Thyroid gland (tissue), 4 donors: ENCODE measurements around the gene DBT. TPM values are rescaled to one million over a fixed set of nuclear protein-coding genes. Genes with fewer than 3 reads are reported as not detected.

Source experiments
- DNase-seq, 2 donors: peaks; one replicate each; pipeline ENCODE4 v3.0.0-alpha.2; 2019
- H3K27ac ChIP-seq, 3 donors: fragments of 200-600 bp; sonication (generic); 1 replicate in 2 of 3; 2 replicates in 1 of 3; pipeline ENCODE4 v1.5.1; 2016 to 2019; ENCODE audit warnings: mild to moderate bottlenecking in 1 of 3, moderate library complexity in 1 of 3
- H3K27me3 ChIP-seq: fragments of 200-600 bp; sonication (generic); one replicate; pipeline ENCODE4 v1.5.1; 2019
- H3K36me3 ChIP-seq, 2 donors: fragments of 200-600 bp; sonication (generic); one replicate each; pipeline ENCODE4 v1.5.1; 2016 to 2019
- H3K4me1 ChIP-seq, 2 donors: fragments of 200-600 bp; sonication (generic); one replicate each; pipeline ENCODE4 v1.5.1; 2017 to 2019
- H3K4me3 ChIP-seq, 3 donors: fragments of 200-600 bp; sonication (generic); replicated peaks in 1 of 3; 1 replicate in 2 of 3; 2 replicates in 1 of 3; pipeline ENCODE4 v1.5.1; 2016; ENCODE audit warnings: mild to moderate bottlenecking in 1 of 3
- H3K9me3 ChIP-seq: fragments of 200-600 bp; sonication (generic); one replicate; pipeline ENCODE4 v1.5.1; 2017
- POLR2A ChIP-seq, 2 donors: fragments of 450-650 bp; IDR thresholded peaks; one replicate each; pipeline ENCODE4 v1.6.1; 2017; ENCODE audit warnings: antibody characterized with exemption in 2 of 2, mild to moderate bottlenecking in 2 of 2, moderate library complexity in 1 of 2
- WGBS, 2 donors: methylation state at CpG; one replicate each; pipeline ENCODE4 v1.1.5; 2017; 5-methylcytosine and 5-hydroxymethylcytosine counted together
- intact Hi-C: fragments of 100-400 bp; cut with DNase I; formaldehyde crosslinking; loops from one replicate; pipeline ENCODE4 v1.15.1; 2023
- microRNA counts, 2 donors: library from miRNA; unstranded; fragments of <30 nt; microRNA quantifications; one replicate each; lab custom pipeline; 2016 to 2017
- microRNA-seq: library from miRNA; unstranded; fragments of <30 nt; microRNA quantifications from one replicate; pipeline ENCODE4, GENCODE V29; 2016
- small RNA-seq: library from RNA; depleted of rRNA; stranded (forward); fragments of <200 nt; gene quantifications from one replicate; pipeline ENCODE3, GENCODE V24; 2016
- total RNA-seq, 4 donors: library from RNA; depleted of rRNA; stranded (reverse); fragments of >200 nt; gene quantifications; one replicate each; pipeline ENCODE4 v1.2.3, GENCODE V29; 2016
- TF ChIP-seq, protein P1 (sequence below), 6 experiments: fragments of 200-600 bp in 3 of 6; fragments of 450-650 bp in 3 of 6; sonication (generic) in 3 of 6; IDR thresholded peaks; one replicate each; pipeline ENCODE4 v1.5.1; 2016 to 2019; ENCODE audit warnings: antibody characterized with exemption in 6 of 6, mild to moderate bottlenecking in 2 of 6, inconsistent platforms in 1 of 6, moderate library complexity in 1 of 6

Gene DBT
- total RNA-seq, 4 donors from 2014 or later, result 9.8 to 14.9 (median 12.1) TPM

DNA sequence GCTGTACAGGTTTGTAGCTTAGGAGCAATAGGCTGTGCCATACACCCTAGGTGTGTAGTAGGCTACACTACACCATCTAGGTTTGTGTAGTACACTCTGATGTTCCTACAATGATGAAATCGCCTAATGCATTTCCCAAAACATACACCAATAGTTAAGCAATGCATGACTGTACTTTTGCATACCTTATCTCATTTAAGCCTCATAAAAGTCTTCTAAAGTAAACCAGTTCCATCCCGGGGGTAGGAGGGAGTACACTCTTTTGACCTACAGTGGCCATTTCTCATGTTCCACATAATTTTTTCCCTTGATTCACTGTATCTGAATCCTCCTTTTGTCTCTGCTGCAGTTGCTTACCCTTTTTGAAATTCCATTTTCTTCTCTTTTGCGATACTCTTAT lies 104.5 kb downstream of the DBT start:
- Histone ChIP-seq H3K9me3 (no peaks in the 10 kb centered on the region), H3K4me3 (no peak overlapping the region), H3K36me3 (peaks cover 52 to 65% of the 10 kb centered on the region in 2 donors), H3K27ac (no peak overlapping the region), H3K27me3 (no peaks in the 10 kb centered on the region), H3K4me1 (no peaks in the 10 kb centered on the region)
- 96 to 97% methylated on average over 3 of the region's 3 CpGs for WGBS, 2 donors
- no peak for TF ChIP-seq POLR2A (IDR thresholded peaks at IDR 0.05)
- TF ChIP-seq, protein P1, sequence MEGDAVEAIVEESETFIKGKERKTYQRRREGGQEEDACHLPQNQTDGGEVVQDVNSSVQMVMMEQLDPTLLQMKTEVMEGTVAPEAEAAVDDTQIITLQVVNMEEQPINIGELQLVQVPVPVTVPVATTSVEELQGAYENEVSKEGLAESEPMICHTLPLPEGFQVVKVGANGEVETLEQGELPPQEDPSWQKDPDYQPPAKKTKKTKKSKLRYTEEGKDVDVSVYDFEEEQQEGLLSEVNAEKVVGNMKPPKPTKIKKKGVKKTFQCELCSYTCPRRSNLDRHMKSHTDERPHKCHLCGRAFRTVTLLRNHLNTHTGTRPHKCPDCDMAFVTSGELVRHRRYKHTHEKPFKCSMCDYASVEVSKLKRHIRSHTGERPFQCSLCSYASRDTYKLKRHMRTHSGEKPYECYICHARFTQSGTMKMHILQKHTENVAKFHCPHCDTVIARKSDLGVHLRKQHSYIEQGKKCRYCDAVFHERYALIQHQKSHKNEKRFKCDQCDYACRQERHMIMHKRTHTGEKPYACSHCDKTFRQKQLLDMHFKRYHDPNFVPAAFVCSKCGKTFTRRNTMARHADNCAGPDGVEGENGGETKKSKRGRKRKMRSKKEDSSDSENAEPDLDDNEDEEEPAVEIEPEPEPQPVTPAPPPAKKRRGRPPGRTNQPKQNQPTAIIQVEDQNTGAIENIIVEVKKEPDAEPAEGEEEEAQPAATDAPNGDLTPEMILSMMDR (IDR thresholded peaks at IDR 0.05), result no peak
- no peak for DNase-seq
- intact Hi-C loops, result no loop called here

DNA sequence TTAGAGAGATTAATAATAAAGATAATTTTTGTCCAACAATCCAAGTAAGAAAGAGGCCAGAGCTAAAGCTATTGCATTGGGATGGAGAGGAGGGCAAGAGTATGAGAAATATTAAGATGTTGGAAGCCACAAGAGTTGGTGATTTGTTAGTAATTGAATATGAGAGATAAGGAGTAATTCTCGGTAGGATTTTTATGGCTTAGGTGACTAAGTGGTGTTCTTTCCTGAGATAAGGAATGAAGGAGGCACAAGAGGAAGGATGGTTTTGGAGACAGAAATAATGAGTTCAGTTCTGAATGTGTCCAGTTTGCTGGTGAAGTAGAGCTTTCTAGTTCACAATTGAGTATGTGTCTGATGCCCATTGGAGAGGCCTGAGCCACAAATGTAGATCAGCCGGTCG lies 107.3 kb downstream of the DBT start:
- WGBS, 2 donors, result 91 to 96% methylated on average over 3 of the region's 3 CpGs
- TF ChIP-seq POLR2A (IDR thresholded peaks at IDR 0.05), result no peak
- TF ChIP-seq, protein P1 (IDR thresholded peaks at IDR 0.05), result no peak
- no peak for DNase-seq

DNA sequence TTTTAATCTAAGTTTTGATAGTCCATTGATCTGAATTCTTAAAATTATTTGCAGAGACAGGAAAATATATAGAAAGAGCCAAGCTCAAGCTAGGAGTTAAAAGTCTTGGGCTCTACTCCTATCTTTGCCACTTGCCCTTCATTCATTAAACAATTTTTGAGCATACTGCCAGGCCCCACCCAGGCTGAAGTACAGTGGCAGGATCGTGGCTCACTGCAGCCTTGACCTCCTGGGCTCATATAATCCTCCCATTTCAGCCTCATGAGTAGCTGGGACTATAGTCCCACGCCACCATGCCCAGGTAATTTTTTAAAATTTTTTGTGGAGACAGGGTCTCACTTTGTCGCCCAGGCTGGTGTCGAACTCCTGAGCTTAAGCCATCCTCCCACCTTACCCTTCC lies 108.4 kb downstream of the DBT start:
- Histone ChIP-seq H3K4me3 (no peak overlapping the region), H3K27ac (no peak overlapping the region), H3K9me3 (no peaks in the 10 kb centered on the region), H3K36me3 (peaks cover 67 to 76% of the 10 kb centered on the region in 2 donors), H3K4me1 (no peaks in the 10 kb centered on the region), H3K27me3 (no peaks in the 10 kb centered on the region)
- TF ChIP-seq, protein P1 (IDR thresholded peaks at IDR 0.05), result no peak
- TF ChIP-seq POLR2A (IDR thresholded peaks at IDR 0.05), result no peak
- no peak for DNase-seq
- intact Hi-C loops, result no loop called here
- 91 to 94% methylated on average over 4 of the region's 4 CpGs for WGBS, 2 donors

More for the DNA sequence above, 107.3 kb downstream of the DBT start:
- Histone ChIP-seq H3K36me3 (peaks cover 70 to 73% of the 10 kb centered on the region in 2 donors), H3K27me3 (no peaks in the 10 kb centered on the region), H3K4me3 (no peak overlapping the region), H3K9me3 (no peaks in the 10 kb centered on the region), H3K4me1 (no peaks in the 10 kb centered on the region), H3K27ac (no peak overlapping the region)
- intact Hi-C loops, result no loop called here

DNA sequence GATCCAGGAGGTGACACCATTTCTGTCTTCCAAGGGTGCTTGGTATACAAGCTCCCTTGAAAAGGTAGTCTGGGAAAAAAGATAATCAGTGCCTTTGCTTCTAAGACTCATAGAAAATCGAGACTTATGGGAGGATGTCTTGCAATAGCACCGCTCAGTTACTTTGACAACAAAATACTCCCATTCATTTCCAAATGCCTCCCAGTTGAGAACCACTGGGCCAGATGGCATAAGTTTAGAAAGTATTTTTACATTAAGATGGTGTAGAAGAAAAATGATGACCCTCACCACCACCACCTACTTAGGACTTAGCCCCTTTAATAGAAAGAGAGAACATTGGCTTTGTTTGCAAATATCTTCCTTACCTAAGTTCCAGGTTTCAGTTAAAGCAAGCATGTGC lies 112.0 kb downstream of the DBT start:
- Histone ChIP-seq H3K27ac (no peak overlapping the region), H3K9me3 (no peaks in the 10 kb centered on the region), H3K27me3 (no peaks in the 10 kb centered on the region), H3K4me1 (peaks cover 4 to 9% of the 10 kb centered on the region in 2 donors), H3K36me3 (peaks cover 37 to 47% of the 10 kb centered on the region in 2 donors), H3K4me3 (no peak overlapping the region)
- TF ChIP-seq, protein P1 (IDR thresholded peaks at IDR 0.05), result no peak
- TF ChIP-seq POLR2A (IDR thresholded peaks at IDR 0.05), result no peak
- no peak for DNase-seq
- WGBS, 2 donors, result 97 to 100% methylated on average over 2 of the region's 2 CpGs
- intact Hi-C loops, result loop anchor here (10.0 kb wide), 2 partner anchors 127 to 227 kb away; partner anchors contain the start of gene RTCA

MicroRNAs within 50 kb of the gene (microRNA counts, 767-probe panel; counts per million panel counts)
- microRNA hsa-miR-553 (lab: Ali Mortazavi, UCI), result 0 counts per million in 2 donors

Small RNA genes within 50 kb of the gene (microRNA-seq; reads per million reads assigned to microRNA genes)
- not detected for gene MIR553

Small RNA genes within 50 kb of the gene (small RNA-seq; reads per million reads assigned to genes)
- gene AL445928.1 (not detected), gene MIR553 (not detected), gene RPL23AP90 (not detected)

Other genes starting within 250 kb of the DBT start
- 1 to 10 TPM; 2.6 to 4.6 (median 3.5) TPM for gene SASS6, start 116.9 kb downstream of the DBT start, total RNA-seq
- 10 to 100 TPM; 27.6 to 39.5 (median 36.1) TPM for gene TRMT13, start 116.7 kb downstream of the DBT start, total RNA-seq
- gene LRRC39, start 71.6 kb downstream of the DBT start, total RNA-seq, result 1 to 10 TPM in 3 of 4 donors, under 1 TPM in 1; 0.39 to 3.6 (median 2.3) TPM
- 10 to 100 TPM; 13.6 to 29.0 (median 21.1) TPM for gene RTCA, start 16.4 kb upstream of the DBT start, total RNA-seq
- 10 to 100 TPM; 17.1 to 32.8 (median 28.0) TPM for gene CDC14A, start 102.7 kb upstream of the DBT start, total RNA-seq